Glutamatergic neuron (in vitro differentiated cells): ENCODE results near the gene ZW10. TPM values are rescaled to one million over a fixed set of nuclear protein-coding genes. Genes with fewer than 3 reads are reported as not detected.

ENCODE experiments used
- DNase-seq: peaks from one replicate; pipeline ENCODE4 v3.0.0; 2022
- H3K27ac Mint-ChIP-seq: one replicate; pipeline ENCODE4 v1.8.0; 2020; ENCODE audit warnings: mild to moderate bottlenecking, mixed read lengths, inconsistent platforms; ENCODE audit not compliant: unreplicated experiment
- H3K27me3 Mint-ChIP-seq: one replicate; pipeline ENCODE4 v1.8.0; 2020; ENCODE audit warnings: mild to moderate bottlenecking, moderate library complexity, mixed read lengths, inconsistent platforms; ENCODE audit not compliant: unreplicated experiment
- H3K36me3 Mint-ChIP-seq: one replicate; pipeline ENCODE4 v1.8.0; 2020; ENCODE audit warnings: mild to moderate bottlenecking, mixed read lengths, inconsistent platforms; ENCODE audit not compliant: unreplicated experiment
- H3K4me1 Mint-ChIP-seq: one replicate; pipeline ENCODE4 v1.8.0; 2020; ENCODE audit warnings: mild to moderate bottlenecking, low read depth, mixed read lengths, inconsistent platforms; ENCODE audit not compliant: unreplicated experiment
- H3K4me3 Mint-ChIP-seq: one replicate; pipeline ENCODE4 v1.8.0; 2020; ENCODE audit warnings: mild to moderate bottlenecking, mixed read lengths, inconsistent platforms; ENCODE audit not compliant: unreplicated experiment
- H3K9me3 Mint-ChIP-seq: one replicate; pipeline ENCODE4 v1.8.0; 2020; ENCODE audit warnings: mild to moderate bottlenecking, moderate library complexity, mixed read lengths, inconsistent platforms; ENCODE audit not compliant: unreplicated experiment
- total RNA-seq: library from RNA; stranded (reverse); fragmentation: NEBNext Ultra II Directional; extraction: Animal tissue kit (Norgen Biotek cat#: 25700); gene quantifications from one replicate; pipeline ENCODE4 v1.2.1, GENCODE V29; 2021; ENCODE audit not compliant: unreplicated experiment
- TF ChIP-seq, protein P1 (sequence below): fragments of 200-600 bp; sonication (generic); IDR thresholded peaks from one replicate; pipeline ENCODE4 v1.5.0; 2021; ENCODE audit not compliant: partially characterized antibody, unreplicated experiment

The ZW10 gene
- total RNA-seq, 1 donor from 2014 or later, result 10.5 TPM

DNA sequence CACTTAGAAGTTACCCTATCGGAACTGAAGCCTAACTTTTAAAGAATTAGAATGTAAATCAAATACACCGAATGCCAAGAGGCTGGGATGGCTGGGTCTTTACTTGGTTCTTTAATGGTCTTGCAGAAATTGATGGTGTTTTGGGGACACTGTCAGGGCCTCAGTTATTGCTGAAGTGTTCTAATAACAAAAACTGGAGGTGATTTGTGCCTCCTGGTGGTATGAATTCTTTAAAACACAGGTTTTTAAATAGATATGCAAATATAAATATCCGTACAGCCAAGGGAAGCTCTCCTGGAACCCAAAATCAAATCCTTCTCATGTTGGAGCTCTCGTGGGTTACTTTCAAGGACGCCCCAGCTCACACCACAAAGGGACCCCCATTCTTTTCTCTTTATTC lies 48.1 kb downstream of the ZW10 start:
- Mint-ChIP-seq H3K9me3 (peaks cover 2% of the 10 kb centered on the region), H3K36me3 (peaks cover 7% of the 10 kb centered on the region), H3K4me1 (peaks cover 13% of the 10 kb centered on the region), H3K4me3 (no peak overlapping the region), H3K27me3 (no peaks in the 10 kb centered on the region), H3K27ac (no peak overlapping the region)
- DNase-seq, result no peak
- TF ChIP-seq, protein P1, sequence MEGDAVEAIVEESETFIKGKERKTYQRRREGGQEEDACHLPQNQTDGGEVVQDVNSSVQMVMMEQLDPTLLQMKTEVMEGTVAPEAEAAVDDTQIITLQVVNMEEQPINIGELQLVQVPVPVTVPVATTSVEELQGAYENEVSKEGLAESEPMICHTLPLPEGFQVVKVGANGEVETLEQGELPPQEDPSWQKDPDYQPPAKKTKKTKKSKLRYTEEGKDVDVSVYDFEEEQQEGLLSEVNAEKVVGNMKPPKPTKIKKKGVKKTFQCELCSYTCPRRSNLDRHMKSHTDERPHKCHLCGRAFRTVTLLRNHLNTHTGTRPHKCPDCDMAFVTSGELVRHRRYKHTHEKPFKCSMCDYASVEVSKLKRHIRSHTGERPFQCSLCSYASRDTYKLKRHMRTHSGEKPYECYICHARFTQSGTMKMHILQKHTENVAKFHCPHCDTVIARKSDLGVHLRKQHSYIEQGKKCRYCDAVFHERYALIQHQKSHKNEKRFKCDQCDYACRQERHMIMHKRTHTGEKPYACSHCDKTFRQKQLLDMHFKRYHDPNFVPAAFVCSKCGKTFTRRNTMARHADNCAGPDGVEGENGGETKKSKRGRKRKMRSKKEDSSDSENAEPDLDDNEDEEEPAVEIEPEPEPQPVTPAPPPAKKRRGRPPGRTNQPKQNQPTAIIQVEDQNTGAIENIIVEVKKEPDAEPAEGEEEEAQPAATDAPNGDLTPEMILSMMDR, result no peak

DNA sequence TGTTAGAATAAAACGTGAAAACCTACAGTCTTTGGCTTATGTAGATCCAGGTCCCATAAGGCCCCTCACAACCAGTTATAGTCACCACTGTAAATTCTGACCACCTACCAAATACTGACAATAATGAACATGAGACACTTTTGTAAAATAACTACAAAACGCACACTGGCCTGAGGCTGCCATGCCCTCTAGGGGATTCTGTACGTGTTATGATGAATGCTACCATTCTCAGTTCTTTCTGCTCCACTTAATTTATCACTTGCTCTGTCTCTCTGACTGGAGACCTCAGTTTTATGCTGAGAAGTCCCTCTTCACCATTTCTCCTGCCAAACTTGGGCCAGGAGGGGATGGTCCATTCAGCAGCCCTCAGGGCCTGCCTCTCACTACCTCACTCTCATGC lies 48.7 kb downstream of the ZW10 start:
- peaks cover 11% of the 10 kb centered on the region for H3K4me1 Mint-ChIP-seq
- peaks cover 2% of the 10 kb centered on the region for H3K9me3 Mint-ChIP-seq
- TF ChIP-seq, protein P1, result no peak

DNA sequence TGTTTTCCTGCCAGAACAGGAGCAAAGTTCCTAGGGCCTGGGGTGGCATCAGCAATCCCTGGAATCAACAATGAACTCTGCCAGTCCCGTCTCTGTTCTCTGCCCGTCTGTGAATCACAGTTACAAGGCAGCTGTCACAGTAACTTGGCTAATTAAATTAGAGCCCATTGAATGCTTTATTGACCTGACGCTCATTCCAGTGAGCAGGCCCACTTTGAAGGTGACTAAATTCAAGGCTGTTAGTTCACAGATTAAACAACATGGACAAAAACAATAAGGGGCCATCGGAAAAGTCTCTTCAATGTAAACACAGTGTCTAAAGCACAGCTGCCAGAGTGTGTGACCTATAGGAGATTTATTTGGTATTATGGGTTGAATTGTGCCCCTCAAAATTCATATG lies 49.7 kb downstream of the ZW10 start:
- DNase-seq, result no peak
- Mint-ChIP-seq H3K27me3 (no peaks in the 10 kb centered on the region), H3K27ac (no peak overlapping the region)

More for the DNA sequence above, 48.7 kb downstream of the ZW10 start:
- Mint-ChIP-seq H3K4me3 (no peak overlapping the region), H3K36me3 (peaks cover 7% of the 10 kb centered on the region), H3K27me3 (no peaks in the 10 kb centered on the region), H3K27ac (no peak overlapping the region)
- DNase-seq, result no peak

DNA sequence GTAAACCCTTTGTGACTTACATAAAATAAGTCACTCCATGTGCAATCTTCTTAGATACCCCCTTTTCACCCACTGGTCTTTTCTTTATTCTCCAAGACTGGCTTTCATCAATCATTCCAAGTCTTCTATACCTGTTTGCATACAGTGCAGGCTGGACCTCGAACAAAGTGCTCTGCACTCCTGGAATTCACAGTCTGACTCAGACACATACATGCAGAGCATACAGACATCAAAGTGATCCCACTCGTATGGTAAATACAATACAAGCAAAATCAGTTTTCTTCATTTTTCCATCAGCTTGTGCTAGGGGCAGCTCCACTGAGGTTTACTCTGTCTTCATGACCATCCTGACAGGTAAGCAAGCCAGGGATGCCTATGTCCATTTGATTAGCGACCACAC lies 50.6 kb downstream of the ZW10 start:
- Mint-ChIP-seq H3K9me3 (peaks cover 3% of the 10 kb centered on the region), H3K4me3 (no peak overlapping the region), H3K4me1 (peaks cover 11% of the 10 kb centered on the region), H3K36me3 (peaks cover 17% of the 10 kb centered on the region), H3K27me3 (no peaks in the 10 kb centered on the region), H3K27ac (no peak overlapping the region)
- DNase-seq, result no peak
- TF ChIP-seq, protein P1, result no peak

More for the DNA sequence above, 49.7 kb downstream of the ZW10 start:
- peaks cover 2% of the 10 kb centered on the region for H3K9me3 Mint-ChIP-seq
- H3K4me1 Mint-ChIP-seq, result peaks cover 11% of the 10 kb centered on the region
- no peak overlapping the region for H3K4me3 Mint-ChIP-seq
- TF ChIP-seq, protein P1, result no peak
- peaks cover 16% of the 10 kb centered on the region for H3K36me3 Mint-ChIP-seq

DNA sequence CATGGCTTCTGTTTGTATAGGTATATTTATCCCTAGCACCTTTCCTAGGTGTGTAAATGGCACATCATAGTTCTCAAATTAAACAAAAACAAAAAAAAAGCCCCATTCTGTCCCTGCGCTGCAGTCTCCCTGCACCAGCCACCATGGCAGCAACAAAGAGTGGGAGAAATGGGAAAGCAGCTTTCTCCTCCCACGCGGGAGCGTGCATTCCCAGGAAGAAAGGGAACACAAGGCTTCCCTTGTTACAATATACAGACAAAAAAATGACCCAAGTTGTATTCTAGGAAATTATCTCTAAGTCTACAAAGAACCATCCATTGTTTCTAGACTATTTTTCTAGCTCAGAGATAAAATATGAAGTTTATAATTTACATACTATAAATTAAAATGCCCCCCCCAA lies 51.3 kb downstream of the ZW10 start:
- no peak overlapping the region for H3K27ac Mint-ChIP-seq
- TF ChIP-seq, protein P1, result no peak
- H3K27me3 Mint-ChIP-seq, result no peaks in the 10 kb centered on the region
- peaks cover 23% of the 10 kb centered on the region for H3K36me3 Mint-ChIP-seq
- DNase-seq, result no peak
- peaks cover 3% of the 10 kb centered on the region for H3K9me3 Mint-ChIP-seq
- no peak overlapping the region for H3K4me3 Mint-ChIP-seq
- peaks cover 11% of the 10 kb centered on the region for H3K4me1 Mint-ChIP-seq
